ENCODE data around the gene GOLGB1. TPM values are rescaled to one million over a fixed set of nuclear protein-coding genes. Genes with fewer than 3 reads are reported as not detected.

GOLGB1 gene
- total and polyA plus RNA-seq, 2 donors (not counting 3 experiments of a cell fraction or from before 2014, with no cell fraction given), result 7.4 to 42.7 TPM

GRCh38 chr3:121619691-121620090, 129.8 kb downstream of the GOLGB1 start:
- Histone ChIP-seq H3K4me3 (replicated peaks in 1 of 3; ENCODE audit: insufficient read depth in 1 of 3, low read depth in 1 of 3, low read length in 3 of 3) (no peak overlapping the region), H3K4me1 (ENCODE audit: control insufficient read depth, extremely low read depth, insufficient read depth, low read length) (no peaks in the 10 kb centered on the region), H3K79me2 (ENCODE audit: control insufficient read depth, insufficient read depth, low read length) (no peaks in the 10 kb centered on the region), H3K27me3 (ENCODE audit: control insufficient read depth in 2 of 2, insufficient read depth in 2 of 2, low read length in 2 of 2) (no peaks in the 10 kb centered on the region), H3K9ac (replicated peaks; ENCODE audit: extremely low read depth, insufficient read depth, low read length) (no peak overlapping the region), H3K36me3 (ENCODE audit: control insufficient read depth in 2 of 2, extremely low read depth in 1 of 2, insufficient read depth in 2 of 2, low read length in 2 of 2) (no peaks in the 10 kb centered on the region), H2AFZ (ENCODE audit: low read depth, low read length) (no peak overlapping the region), H3K9me1 (replicated peaks; ENCODE audit: control insufficient read depth, extremely low read depth, insufficient read depth, low read length) (no peaks in the 10 kb centered on the region), H3K9me3 (replicated peaks; ENCODE audit: control insufficient read depth, insufficient read depth, low read length) (no peaks in the 10 kb centered on the region), H4K20me1 (replicated peaks; ENCODE audit: control insufficient read depth, extremely low read depth, insufficient read depth, low read length) (no peaks in the 10 kb centered on the region), H3K4me2 (ENCODE audit: insufficient read depth, low read length) (no peak overlapping the region), H3K27ac (ENCODE audit: insufficient read depth, low read depth, low read length) (no peak overlapping the region)
- dilution Hi-C loops (cut with MboI; ENCODE audit: extremely low pct_ligation_motif_present, low sequenced_read_pairs), result no loop called here
- intact Hi-C loops (cut with micrococcal nuclease), result no loop called here
- ChIA-PET POLR2A (no interaction called here), CTCF (no interaction called here)
- no peak for DNase-seq (ENCODE audit: low read depth, low spot score)
- TF ChIP-seq MYC (IDR thresholded peaks at IDR 0.05; ENCODE audit: low read depth, low read length) (no peak), JUN (IDR thresholded peaks at IDR 0.05; ENCODE audit: borderline replicate concordance, insufficient read depth, insufficient read length, low read depth) (no peak), POLR2A (IDR thresholded peaks at IDR 0.05; ENCODE audit: low read depth, low read length) (no peak), GATA2 (IDR thresholded peaks at IDR 0.05; ENCODE audit: insufficient read depth, insufficient read length, low read depth, low read length) (no peak), FOS (IDR thresholded peaks at IDR 0.05; ENCODE audit: borderline replicate concordance, insufficient read depth, low read length) (no peak), EZH2 (IDR thresholded peaks at IDR 0.05; ENCODE audit: borderline replicate concordance, low read depth, low read length, severe bottlenecking) (no peak), POLR2AphosphoS5 (IDR thresholded peaks at IDR 0.05; ENCODE audit: insufficient read depth, low read depth, low read length) (no peak)
- TF ChIP-seq, protein P1, sequence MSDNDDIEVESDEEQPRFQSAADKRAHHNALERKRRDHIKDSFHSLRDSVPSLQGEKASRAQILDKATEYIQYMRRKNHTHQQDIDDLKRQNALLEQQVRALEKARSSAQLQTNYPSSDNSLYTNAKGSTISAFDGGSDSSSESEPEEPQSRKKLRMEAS (IDR thresholded peaks at IDR 0.05; ENCODE audit: insufficient read depth, insufficient read length), result no peak
- no TSS peak for BruUV-seq (replicated peaks)
- FAIRE-seq, result no peak

Small RNAs within 50 kb of the gene (small RNA-seq; reads per million reads assigned to genes)
- gene RNU4-62P (ENCODE audit: insufficient read depth, insufficient read length, low read depth, low replicate concordance), result not detected

Other genes with a start within 250 kb of the GOLGB1 start
- gene POLQ, start 203.8 kb downstream of the GOLGB1 start, total RNA-seq, result 9.5 and 10.8 TPM in 2 replicates
- 1.1 and 1.8 TPM in 2 replicates for gene POLQ, start 203.8 kb downstream of the GOLGB1 start, polyA plus RNA-seq
- gene ARGFX, start 181.8 kb downstream of the GOLGB1 start, total RNA-seq, result not detected in 2 replicates
- not detected in 2 replicates for gene ARGFX, start 181.8 kb downstream of the GOLGB1 start, polyA plus RNA-seq
- not detected in 2 replicates for gene FBXO40, start 156.4 kb downstream of the GOLGB1 start, total RNA-seq
- not detected in 2 replicates for gene FBXO40, start 156.4 kb downstream of the GOLGB1 start, polyA plus RNA-seq
- gene HCLS1, start 88.8 kb downstream of the GOLGB1 start, total RNA-seq, result 63.5 and 68.5 TPM in 2 replicates
- 43.7 and 51.9 TPM in 2 replicates for gene HCLS1, start 88.8 kb downstream of the GOLGB1 start, polyA plus RNA-seq
- gene IQCB1, start 85.3 kb upstream of the GOLGB1 start, total RNA-seq, result 21.6 and 22.0 TPM in 2 replicates
- gene IQCB1, start 85.3 kb upstream of the GOLGB1 start, polyA plus RNA-seq, result 9.9 and 10.1 TPM in 2 replicates
- 1.5 and 1.6 TPM in 2 replicates for gene EAF2, start 85.5 kb upstream of the GOLGB1 start, total RNA-seq
- gene EAF2, start 85.5 kb upstream of the GOLGB1 start, polyA plus RNA-seq, result 0.56 and 0.63 TPM in 2 replicates
- gene SLC15A2, start 144.7 kb upstream of the GOLGB1 start, total RNA-seq, result 0.11 and 0.60 TPM in 2 replicates
- gene SLC15A2, start 144.7 kb upstream of the GOLGB1 start, polyA plus RNA-seq, result 0.14 and 0.39 TPM in 2 replicates